ENCODE measurements around the gene CYP11A1.

Gene CYP11A1

GRCh38 chr15:74376825-74377581 lies 9.6 kb upstream of the CYP11A1 start:
- Histone ChIP-seq H3K9ac (ENCODE audit: insufficient read length) (no peak overlapping the region), H3K9me3 (ENCODE audit: low read depth, low read length) (no peaks in the 10 kb centered on the region), H3K4me3 (no peak overlapping the region), H3K36me3 (ENCODE audit: insufficient read depth, low read length) (no peaks in the 10 kb centered on the region), H3K27ac (no peak overlapping the region)
- TF ChIP-seq EZH2 (IDR thresholded peaks at IDR 0.05), result no peak
- TF ChIP-seq POLR2AphosphoS5 (IDR thresholded peaks at IDR 0.05; ENCODE audit: borderline replicate concordance, low read depth, low read length), result no peak
- TF ChIP-seq FOXP2 (optimal IDR thresholded peaks at IDR 0.05; ENCODE audit: control extremely low read depth, extremely low read length, insufficient read depth), result no peak
- no peak for DNase-seq (ENCODE audit: low read depth, low spot score)

- Histone ChIP-seq H3K27ac (no peak overlapping the region), H3K9ac (ENCODE audit: insufficient read length) (no peak overlapping the region), H3K4me3 (no peak overlapping the region), H3K9me3 (ENCODE audit: low read depth, low read length) (no peaks in the 10 kb centered on the region), H3K36me3 (ENCODE audit: insufficient read depth, low read length) (no peaks in the 10 kb centered on the region)
- DNase-seq (ENCODE audit: low read depth, low spot score), result no peak
- TF ChIP-seq FOXP2 (optimal IDR thresholded peaks at IDR 0.05; ENCODE audit: control extremely low read depth, extremely low read length, insufficient read depth) (no peak), POLR2AphosphoS5 (IDR thresholded peaks at IDR 0.05; ENCODE audit: borderline replicate concordance, low read depth, low read length) (no peak), EZH2 (IDR thresholded peaks at IDR 0.05) (no peak)
Measured at GRCh38 chr15:74376226-74376625, 8.8 kb upstream of the CYP11A1 start.

DNA sequence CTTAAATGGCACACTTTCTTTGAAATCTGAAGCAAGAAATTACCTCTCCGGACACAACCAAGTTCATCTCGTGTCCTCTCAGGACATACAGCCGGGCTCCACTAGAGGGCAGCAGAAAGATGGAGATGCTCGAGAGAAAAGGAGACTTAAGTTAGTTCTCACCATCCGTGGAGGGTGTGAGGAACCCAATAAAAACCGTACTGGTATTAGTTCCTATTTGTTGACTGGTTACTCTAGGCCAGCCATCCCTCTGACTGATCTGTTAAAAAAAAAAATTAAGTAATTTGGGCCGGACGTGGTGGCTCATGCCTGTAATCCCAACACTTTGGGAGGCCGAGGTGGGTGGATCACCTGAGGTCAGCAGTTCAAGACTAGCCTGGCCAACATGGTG lies 7.9 kb upstream of the CYP11A1 start:
- Histone ChIP-seq H3K9me3 (ENCODE audit: low read depth, low read length) (no peaks in the 10 kb centered on the region), H3K4me3 (no peak overlapping the region), H3K36me3 (ENCODE audit: insufficient read depth, low read length) (no peaks in the 10 kb centered on the region), H3K9ac (ENCODE audit: insufficient read length) (no peak overlapping the region), H3K27ac (no peak overlapping the region)
- peak; percentile 32 for DNase-seq (ENCODE audit: low read depth, low spot score)
- TF ChIP-seq EZH2 (IDR thresholded peaks at IDR 0.05) (no peak), POLR2AphosphoS5 (IDR thresholded peaks at IDR 0.05; ENCODE audit: borderline replicate concordance, low read depth, low read length) (no peak), FOXP2 (optimal IDR thresholded peaks at IDR 0.05; ENCODE audit: control extremely low read depth, extremely low read length, insufficient read depth) (no peak)

GRCh38 chr15:74374648-74375302 lies 7.3 kb upstream of the CYP11A1 start:
- Histone ChIP-seq H3K4me3 (peak overlapping the region; percentile 82; the same call in 1 of the 2 replicates), H3K36me3 (ENCODE audit: insufficient read depth, low read length) (no peaks in the 10 kb centered on the region), H3K9ac (ENCODE audit: insufficient read length) (no peak overlapping the region), H3K9me3 (ENCODE audit: low read depth, low read length) (no peaks in the 10 kb centered on the region), H3K27ac (no peak overlapping the region)
- TF ChIP-seq FOXP2 (optimal IDR thresholded peaks at IDR 0.05; ENCODE audit: control extremely low read depth, extremely low read length, insufficient read depth), result no peak
- no peak for TF ChIP-seq POLR2AphosphoS5 (IDR thresholded peaks at IDR 0.05; ENCODE audit: borderline replicate concordance, low read depth, low read length)
- no peak for TF ChIP-seq EZH2 (IDR thresholded peaks at IDR 0.05)
- DNase-seq (ENCODE audit: low read depth, low spot score), result no peak

- peak; percentile 35 for DNase-seq (ENCODE audit: low read depth, low spot score)
- TF ChIP-seq POLR2AphosphoS5 (IDR thresholded peaks at IDR 0.05; ENCODE audit: borderline replicate concordance, low read depth, low read length), result no peak
- TF ChIP-seq EZH2 (IDR thresholded peaks at IDR 0.05), result no peak
- TF ChIP-seq FOXP2 (optimal IDR thresholded peaks at IDR 0.05; ENCODE audit: control extremely low read depth, extremely low read length, insufficient read depth), result no peak
- peak overlapping the region; percentile 82 for H3K4me3 ChIP-seq
- no peaks in the 10 kb centered on the region for H3K36me3 ChIP-seq (ENCODE audit: insufficient read depth, low read length)
- H3K9ac ChIP-seq (ENCODE audit: insufficient read length), result no peak overlapping the region
- no peaks in the 10 kb centered on the region for H3K9me3 ChIP-seq (ENCODE audit: low read depth, low read length)
- H3K27ac ChIP-seq, result no peak overlapping the region
Measured at GRCh38 chr15:74373731-74374647, 6.5 kb upstream of the CYP11A1 start.

DNA sequence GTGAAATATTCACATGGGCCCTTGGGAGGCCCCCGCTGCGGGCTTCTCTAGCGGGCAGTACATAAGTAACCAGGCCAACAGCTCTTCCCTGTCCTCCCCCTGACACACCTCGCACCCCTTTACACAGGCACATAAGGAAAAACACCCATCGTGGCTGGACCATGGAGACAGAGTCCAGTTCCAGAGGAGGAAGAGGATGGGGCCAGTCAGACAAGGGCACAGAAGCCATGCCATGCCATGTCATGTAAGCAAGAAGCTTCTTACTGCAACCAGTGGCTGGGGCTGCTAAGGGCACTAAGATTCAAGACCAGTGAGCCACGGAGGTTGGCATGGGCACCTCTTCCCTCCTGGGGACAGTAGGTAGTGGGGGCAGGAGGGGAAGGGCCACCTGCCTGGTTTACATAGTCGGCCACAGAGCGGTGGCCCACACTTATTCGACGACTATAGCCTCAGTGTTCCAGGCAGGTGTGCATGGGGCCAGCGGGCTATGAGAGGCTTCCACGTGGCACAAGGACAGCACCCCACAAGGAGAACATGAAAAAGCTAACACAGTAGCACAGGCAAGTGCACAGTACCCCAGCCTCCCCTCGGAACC lies 5.7 kb upstream of the CYP11A1 start:
- Histone ChIP-seq H3K36me3 (ENCODE audit: insufficient read depth, low read length) (no peaks in the 10 kb centered on the region), H3K9ac (ENCODE audit: insufficient read length) (no peak overlapping the region), H3K9me3 (ENCODE audit: low read depth, low read length) (no peaks in the 10 kb centered on the region), H3K27ac (no peak overlapping the region), H3K4me3 (peak overlapping the region; percentile 82; the same call in 1 of the 2 replicates)
- no peak for DNase-seq (ENCODE audit: low read depth, low spot score)
- TF ChIP-seq EZH2 (IDR thresholded peaks at IDR 0.05) (no peak), FOXP2 (optimal IDR thresholded peaks at IDR 0.05; ENCODE audit: control extremely low read depth, extremely low read length, insufficient read depth) (no peak), POLR2AphosphoS5 (IDR thresholded peaks at IDR 0.05; ENCODE audit: borderline replicate concordance, low read depth, low read length) (no peak)

DNA sequence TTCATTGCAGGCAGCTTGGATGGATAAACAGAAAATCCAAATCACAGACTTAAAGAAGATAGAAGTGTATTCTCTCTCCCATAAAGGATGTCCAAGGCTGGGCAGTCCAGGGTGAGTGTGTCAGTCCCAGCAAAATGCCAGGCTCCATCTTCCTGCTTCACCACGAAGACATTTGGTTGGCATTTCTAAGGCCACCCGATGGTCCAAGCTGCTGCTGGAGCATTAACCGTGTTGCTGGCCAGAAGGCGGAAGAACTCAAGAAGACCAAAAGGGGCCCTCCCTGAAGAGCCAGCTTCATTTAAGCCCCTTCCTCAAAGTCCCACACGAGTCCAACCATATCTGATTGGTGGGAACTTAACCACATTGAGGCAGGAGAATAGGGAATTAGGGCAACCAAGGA lies 3.0 kb upstream of the CYP11A1 start:
- Histone ChIP-seq H3K36me3 (ENCODE audit: insufficient read depth, low read length) (no peaks in the 10 kb centered on the region), H3K9me3 (ENCODE audit: low read depth, low read length) (no peaks in the 10 kb centered on the region), H3K4me3 (no peak overlapping the region), H3K27ac (no peak overlapping the region), H3K9ac (ENCODE audit: insufficient read length) (no peak overlapping the region)
- TF ChIP-seq POLR2AphosphoS5 (IDR thresholded peaks at IDR 0.05; ENCODE audit: borderline replicate concordance, low read depth, low read length) (no peak), EZH2 (IDR thresholded peaks at IDR 0.05) (no peak), FOXP2 (optimal IDR thresholded peaks at IDR 0.05; ENCODE audit: control extremely low read depth, extremely low read length, insufficient read depth) (no peak)
- DNase-seq (ENCODE audit: low read depth, low spot score), result no peak

Measured in SK-N-MC (cell line).